Measurements from ENCODE around the gene TAS1R3.

TAS1R3 gene

GRCh38 chr1:1283821-1284220 is 47.3 kb upstream of the TAS1R3 start:
- H3K4me2 ChIP-seq (ENCODE audit: low read length): no peak overlapping the region
- no peak for TF ChIP-seq EZH2phosphoT487 (IDR thresholded peaks at IDR 0.05; ENCODE audit: borderline replicate concordance, low read length)
- no peak for TF ChIP-seq CTCF (IDR thresholded peaks at IDR 0.05; ENCODE audit: low read depth, low read length, poor library complexity, severe bottlenecking)
- H3K36me3 ChIP-seq (ENCODE audit: control insufficient read depth, low read length): no peaks in the 10 kb centered on the region

GRCh38 chr1:1284221-1285101 is 46.6 kb upstream of the TAS1R3 start:
- Histone ChIP-seq H3K4me3 (ENCODE audit: low read length) (no peak overlapping the region), H3F3A (ENCODE audit: control insufficient read depth, insufficient read depth) (no peaks in the 10 kb centered on the region), H3K4me2 (ENCODE audit: low read length) (no peak overlapping the region), H3K27ac (ENCODE audit: low read depth, low read length) (no peak overlapping the region), H3K36me3 (ENCODE audit: control insufficient read depth, low read length) (no peaks in the 10 kb centered on the region), H3K9me3 (ENCODE audit: control insufficient read depth, insufficient read depth, low read length) (no peaks in the 10 kb centered on the region; the same call in 1 of the 2 replicates), H4K20me1 (ENCODE audit: control insufficient read depth, insufficient read depth, low read depth, low read length) (no peaks in the 10 kb centered on the region), H3K27me3 (ENCODE audit: control insufficient read depth, low read length) (no peaks in the 10 kb centered on the region), H3K9me2 (replicated peaks; ENCODE audit: control insufficient read depth, low read length) (no peaks in the 10 kb centered on the region), H3K4me1 (ENCODE audit: control insufficient read depth, low read length) (no peaks in the 10 kb centered on the region), H3K79me2 (ENCODE audit: control insufficient read depth, low read length) (no peaks in the 10 kb centered on the region)
- TF ChIP-seq CTCF (IDR thresholded peaks at IDR 0.05; ENCODE audit: low read depth, low read length, poor library complexity, severe bottlenecking) (no peak), EZH2phosphoT487 (IDR thresholded peaks at IDR 0.05; ENCODE audit: borderline replicate concordance, low read length) (no peak)

More at GRCh38 chr1:1283821-1284220, 47.3 kb upstream of the TAS1R3 start:
- Histone ChIP-seq H3K79me2 (ENCODE audit: control insufficient read depth, low read length) (no peaks in the 10 kb centered on the region), H3K9me3 (ENCODE audit: control insufficient read depth, insufficient read depth, low read length) (no peaks in the 10 kb centered on the region; the same call in 1 of the 2 replicates), H3K27me3 (ENCODE audit: control insufficient read depth, low read length) (no peaks in the 10 kb centered on the region), H4K20me1 (ENCODE audit: control insufficient read depth, insufficient read depth, low read depth, low read length) (no peaks in the 10 kb centered on the region), H3K9me2 (replicated peaks; ENCODE audit: control insufficient read depth, low read length) (no peaks in the 10 kb centered on the region), H3K27ac (ENCODE audit: low read depth, low read length) (no peak overlapping the region), H3K4me3 (ENCODE audit: low read length) (no peak overlapping the region), H3F3A (ENCODE audit: control insufficient read depth, insufficient read depth) (no peaks in the 10 kb centered on the region), H3K4me1 (ENCODE audit: control insufficient read depth, low read length) (no peaks in the 10 kb centered on the region)

- no peak overlapping the region for H3K4me3 ChIP-seq (ENCODE audit: low read length)
- no peaks in the 10 kb centered on the region for H3K27me3 ChIP-seq (ENCODE audit: control insufficient read depth, low read length)
- H3F3A ChIP-seq (ENCODE audit: control insufficient read depth, insufficient read depth): no peaks in the 10 kb centered on the region
- no peak overlapping the region for H3K4me2 ChIP-seq (ENCODE audit: low read length)
- no peak overlapping the region for H3K27ac ChIP-seq (ENCODE audit: low read depth, low read length)
- H3K36me3 ChIP-seq (ENCODE audit: control insufficient read depth, low read length): no peaks in the 10 kb centered on the region
- TF ChIP-seq EZH2phosphoT487 (IDR thresholded peaks at IDR 0.05; ENCODE audit: borderline replicate concordance, low read length): no peak
- H3K9me2 ChIP-seq (replicated peaks; ENCODE audit: control insufficient read depth, low read length): no peaks in the 10 kb centered on the region
- no peaks in the 10 kb centered on the region for H4K20me1 ChIP-seq (ENCODE audit: control insufficient read depth, insufficient read depth, low read depth, low read length)
- H3K4me1 ChIP-seq (ENCODE audit: control insufficient read depth, low read length): no peaks in the 10 kb centered on the region
- no peaks in the 10 kb centered on the region; the same call in 1 of the 2 replicates for H3K9me3 ChIP-seq (ENCODE audit: control insufficient read depth, insufficient read depth, low read length)
- H3K79me2 ChIP-seq (ENCODE audit: control insufficient read depth, low read length): no peaks in the 10 kb centered on the region
These were observed 45.9 kb upstream of the TAS1R3 start for GRCh38 chr1:1285102-1285571.

Measured in DOHH2 (cell line).